Uterus (tissue), 2 donors: ENCODE results near the gene PRX.
"Not testable (repeated sequence)": the region's sequence is repeated elsewhere in the genome, so short reads cannot be mapped to it uniquely, and the experiment has no call there.

ENCODE experiments used
- POLR2A ChIP-seq, 2 donors: fragments of 450-650 bp; IDR thresholded peaks; one replicate each; pipeline ENCODE4 v1.6.1; 2016; ENCODE audit warnings: antibody characterized with exemption in 2 of 2, mild to moderate bottlenecking in 1 of 2, moderate library complexity in 1 of 2
- TF ChIP-seq, protein P1 (sequence below), 4 experiments: fragments of 200-600 bp in 2 of 4; fragments of 450-650 bp in 2 of 4; sonication (generic) in 2 of 4; IDR thresholded peaks; one replicate each; pipeline ENCODE4 v1.5.1; 2016 to 2019; ENCODE audit warnings: antibody characterized with exemption in 4 of 4, mild to moderate bottlenecking in 2 of 4, moderate library complexity in 1 of 4

DNA sequence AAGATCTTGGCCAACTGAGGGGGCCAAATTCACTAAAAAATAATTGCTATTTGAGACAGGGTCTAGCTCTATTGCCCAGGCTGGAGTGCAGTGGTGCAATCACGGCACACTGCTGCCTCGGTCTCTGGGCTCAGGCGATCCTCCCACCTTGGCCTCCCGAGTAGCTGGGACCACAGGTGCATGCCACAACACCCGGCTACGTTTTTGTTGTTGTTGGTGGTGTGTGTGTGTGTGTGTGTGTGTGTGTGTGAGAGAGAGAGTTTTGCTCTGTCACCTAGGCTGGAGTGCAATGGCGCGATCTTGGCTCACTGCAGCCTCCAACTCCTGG, 4.6 kb downstream of the PRX start:
- TF ChIP-seq, protein P1, sequence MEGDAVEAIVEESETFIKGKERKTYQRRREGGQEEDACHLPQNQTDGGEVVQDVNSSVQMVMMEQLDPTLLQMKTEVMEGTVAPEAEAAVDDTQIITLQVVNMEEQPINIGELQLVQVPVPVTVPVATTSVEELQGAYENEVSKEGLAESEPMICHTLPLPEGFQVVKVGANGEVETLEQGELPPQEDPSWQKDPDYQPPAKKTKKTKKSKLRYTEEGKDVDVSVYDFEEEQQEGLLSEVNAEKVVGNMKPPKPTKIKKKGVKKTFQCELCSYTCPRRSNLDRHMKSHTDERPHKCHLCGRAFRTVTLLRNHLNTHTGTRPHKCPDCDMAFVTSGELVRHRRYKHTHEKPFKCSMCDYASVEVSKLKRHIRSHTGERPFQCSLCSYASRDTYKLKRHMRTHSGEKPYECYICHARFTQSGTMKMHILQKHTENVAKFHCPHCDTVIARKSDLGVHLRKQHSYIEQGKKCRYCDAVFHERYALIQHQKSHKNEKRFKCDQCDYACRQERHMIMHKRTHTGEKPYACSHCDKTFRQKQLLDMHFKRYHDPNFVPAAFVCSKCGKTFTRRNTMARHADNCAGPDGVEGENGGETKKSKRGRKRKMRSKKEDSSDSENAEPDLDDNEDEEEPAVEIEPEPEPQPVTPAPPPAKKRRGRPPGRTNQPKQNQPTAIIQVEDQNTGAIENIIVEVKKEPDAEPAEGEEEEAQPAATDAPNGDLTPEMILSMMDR (IDR thresholded peaks at IDR 0.05): not testable (repeated sequence)
- not testable (repeated sequence) for TF ChIP-seq POLR2A (IDR thresholded peaks at IDR 0.05)
